Activated CD8-positive, alpha-beta memory T cell treated with anti-CD3 and anti-CD28 coated beads for 1 hour (primary cell): ENCODE measurements around the gene FRY.

ENCODE experiments used
- DNase-seq, 2 donors: peaks; one replicate each; pipeline ENCODE4 v3.0.0-alpha.2; 2020; ENCODE audit warnings: low read depth in 1 of 2; ENCODE audit errors: extremely low read depth in 1 of 2

The FRY gene

DNA sequence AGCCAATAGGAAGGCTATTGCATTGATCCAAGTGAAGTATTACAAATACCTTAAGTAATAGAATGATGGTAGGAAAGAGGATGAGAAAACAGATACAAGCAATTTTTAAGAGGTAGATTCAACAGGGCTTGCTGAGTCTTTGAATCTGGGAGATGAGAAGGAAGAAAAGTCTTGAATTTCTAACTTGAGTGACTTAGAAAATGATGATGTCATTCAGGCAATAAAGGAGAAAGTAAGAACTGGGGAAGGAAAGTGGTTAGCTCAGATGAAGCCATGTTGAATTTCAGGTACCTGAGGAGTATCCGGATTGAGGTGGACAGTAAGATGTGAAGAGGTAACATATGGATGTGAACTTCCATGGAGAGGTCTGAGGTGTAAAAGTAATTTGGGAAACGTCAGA is 15.5 kb upstream of the FRY start:
- DNase-seq: no peak

DNA sequence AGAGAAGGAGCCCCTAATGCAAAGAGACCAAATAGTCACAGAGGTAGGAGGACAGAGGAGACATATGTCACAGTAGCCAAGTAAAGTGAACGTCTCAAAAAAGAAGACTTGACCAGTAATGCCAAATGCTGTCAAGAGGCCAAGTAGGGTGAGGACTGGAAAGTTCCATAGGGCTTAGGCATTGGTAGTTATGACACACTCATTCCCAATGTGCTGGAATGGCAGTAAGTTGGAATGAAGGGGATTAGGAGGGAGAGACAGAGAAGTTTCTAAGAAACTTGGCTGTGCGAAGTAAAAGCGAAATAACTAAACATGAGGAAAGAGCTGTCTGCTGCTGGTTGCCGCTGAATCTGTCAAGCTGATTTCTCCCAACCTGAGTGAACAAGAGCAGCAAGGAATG is 14.9 kb upstream of the FRY start:
- no peak for DNase-seq

- DNase-seq: no peak
Observed at GRCh38 chr13:32017474-32017873, 14.1 kb upstream of the FRY start.

- DNase-seq: no peak
Observed at GRCh38 chr13:32019612-32020233, 11.9 kb upstream of the FRY start.

DNA sequence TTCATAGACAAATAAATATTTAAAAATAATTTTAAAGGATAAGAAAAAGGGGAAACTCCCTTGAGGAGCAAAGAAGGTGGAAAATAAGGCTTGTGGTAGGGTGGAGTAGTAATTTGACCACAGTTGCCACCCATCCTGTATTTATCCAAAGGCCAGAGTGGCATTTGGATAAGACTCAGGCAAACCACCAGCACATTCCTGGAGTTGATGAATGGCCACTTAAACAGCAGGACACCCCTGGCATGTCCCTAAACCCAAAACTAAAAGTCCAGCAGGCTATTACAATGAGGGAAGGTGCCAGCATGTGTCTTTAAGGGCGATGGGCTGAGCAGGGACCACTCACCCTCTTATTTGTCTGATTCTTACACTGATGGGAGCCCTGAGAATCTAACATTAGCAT is 9.8 kb upstream of the FRY start:
- DNase-seq: no peak

- no peak for DNase-seq
Observed at GRCh38 chr13:32022311-32022710, 9.3 kb upstream of the FRY start.

- DNase-seq: no peak
Observed at GRCh38 chr13:32023096-32023495, 8.5 kb upstream of the FRY start.

DNA sequence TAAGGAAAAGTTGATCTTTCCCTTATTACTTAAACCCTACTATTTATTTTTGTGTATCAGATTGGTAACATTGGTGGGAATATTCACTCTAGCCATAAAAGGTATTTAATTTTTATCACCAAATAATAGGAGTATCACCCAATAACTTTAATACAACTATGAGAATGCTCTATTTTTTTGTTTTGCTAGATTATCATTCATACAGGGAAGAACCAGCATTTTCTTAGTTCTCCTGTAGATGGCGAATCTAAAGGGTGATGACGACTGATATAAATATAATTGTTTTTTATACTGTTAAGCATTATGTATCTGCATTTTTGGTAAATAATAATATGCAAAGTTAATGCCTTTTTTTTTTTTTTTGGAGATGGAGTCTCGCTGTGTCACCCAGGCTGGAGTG is 7.9 kb upstream of the FRY start:
- no peak for DNase-seq

- no peak for DNase-seq
Observed at GRCh38 chr13:32024750-32025149, 6.8 kb upstream of the FRY start.

GRCh38 chr13:32025730-32026129 is 5.8 kb upstream of the FRY start:
- no peak for DNase-seq

- no peak for DNase-seq
Observed at GRCh38 chr13:32026623-32027022, 5.0 kb upstream of the FRY start.

DNA sequence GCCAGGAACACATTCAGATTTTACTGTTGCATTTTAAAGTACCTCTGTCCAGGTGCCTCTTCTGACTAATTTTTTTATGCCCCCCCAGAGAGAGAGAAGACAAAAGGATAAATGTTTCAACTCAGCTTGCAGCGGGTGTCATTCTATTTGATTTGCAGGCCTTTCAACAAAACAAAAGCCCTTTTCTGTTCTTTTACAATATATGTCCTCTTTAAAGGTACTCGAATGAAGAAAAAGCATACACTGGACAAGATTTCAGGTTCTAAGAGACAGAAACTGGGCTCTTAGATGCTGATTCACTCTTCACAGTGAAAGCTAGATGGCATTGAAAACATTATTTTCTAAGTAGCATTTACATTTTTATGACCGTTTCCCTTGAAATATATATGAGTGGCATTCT is 2.9 kb upstream of the FRY start:
- DNase-seq: no peak

DNA sequence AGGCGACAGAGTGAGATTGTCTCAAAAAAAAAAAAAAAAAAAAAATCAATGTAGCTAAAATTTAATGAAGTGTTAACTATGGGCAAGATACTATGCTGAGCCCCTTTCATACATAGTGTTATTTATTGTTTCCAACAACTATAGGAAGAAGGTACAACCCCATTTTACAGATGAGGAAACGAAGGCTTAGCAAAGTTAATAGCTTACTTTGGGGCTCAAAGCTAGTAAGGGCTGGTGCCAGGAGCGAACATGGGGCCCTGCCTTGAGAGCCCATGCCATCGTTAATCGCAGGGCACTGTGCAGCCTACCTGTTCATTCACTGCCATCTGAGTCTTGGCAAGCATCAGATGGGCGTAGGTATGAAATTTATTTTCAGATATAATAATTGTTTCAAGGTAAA is 1.9 kb upstream of the FRY start:
- DNase-seq: no peak

- DNase-seq: no peak
Observed at GRCh38 chr13:32031815-32032370, 319 bp downstream of the FRY start.

DNA sequence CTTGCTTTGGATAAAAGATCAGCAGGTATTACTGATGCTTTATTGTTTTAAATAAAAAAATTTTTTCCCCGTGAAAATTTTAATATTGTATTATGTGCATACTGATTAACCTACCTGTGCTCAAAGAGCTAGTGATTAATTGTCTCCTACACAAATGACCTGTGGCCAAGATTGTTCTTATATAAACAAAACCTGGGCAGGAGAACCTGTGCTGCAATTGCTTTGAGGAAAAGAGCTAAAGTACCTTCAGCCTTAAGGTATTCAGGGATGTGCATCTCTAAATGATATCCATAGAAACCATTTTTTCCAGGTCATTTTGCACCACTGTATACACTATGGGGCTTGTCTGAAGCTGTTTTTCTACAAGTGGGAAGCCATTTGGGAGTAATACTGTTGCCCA is 1.2 kb downstream of the FRY start:
- DNase-seq: no peak

- no peak for DNase-seq
Observed at GRCh38 chr13:32033744-32034143, 2.2 kb downstream of the FRY start.

DNA sequence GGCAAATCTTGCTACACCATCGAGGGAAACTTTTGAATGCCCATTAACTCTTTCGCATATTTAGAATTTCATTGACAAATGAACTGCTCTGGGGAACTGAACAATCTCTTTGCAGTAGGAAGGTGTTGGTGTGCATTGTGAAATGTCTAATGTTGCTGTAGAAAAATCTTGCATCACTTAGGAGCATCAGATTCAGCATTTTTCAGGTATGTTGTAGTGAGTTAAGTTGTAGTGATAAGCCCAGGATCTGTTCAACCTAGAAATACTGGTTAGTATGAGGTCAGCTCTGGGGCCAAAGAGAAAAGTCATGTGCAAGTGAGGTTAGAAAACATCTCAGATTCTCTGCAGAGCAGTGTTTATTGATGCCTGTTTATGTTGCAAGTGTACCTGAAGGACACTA is 4.1 kb downstream of the FRY start:
- DNase-seq: no peak

GRCh38 chr13:32036126-32036695 is 4.6 kb downstream of the FRY start:
- no peak for DNase-seq

- no peak for DNase-seq
Observed at GRCh38 chr13:32036757-32037156, 5.2 kb downstream of the FRY start.

GRCh38 chr13:32037471-32037870 is 5.9 kb downstream of the FRY start:
- no peak for DNase-seq

GRCh38 chr13:32038343-32038742 is 6.8 kb downstream of the FRY start:
- no peak for DNase-seq

GRCh38 chr13:32039056-32039455 is 7.5 kb downstream of the FRY start:
- no peak for DNase-seq

- no peak for DNase-seq
Observed at GRCh38 chr13:32039528-32039927, 8.0 kb downstream of the FRY start.
